H1 (cell line): ENCODE data around the gene TARS2. TPM values are rescaled to one million over a fixed set of nuclear protein-coding genes. Genes with fewer than 3 reads are reported as not detected.

Source experiments
- CTCF ChIA-PET: fragments of 300-600 bp; sonication (Branson Sonifier 250); formaldehyde crosslinking; loops from one replicate; lab custom pipeline; 2021; ENCODE audit not compliant: partially characterized antibody; lab: Charles Lee
- POLR2A ChIA-PET: fragments of 300-600 bp; sonication (Branson Sonifier 250); formaldehyde crosslinking; loops from one replicate; lab custom pipeline; 2021; ENCODE audit warnings: inconsistent platforms; ENCODE audit not compliant: partially characterized antibody; lab: Charles Lee
- DNase-seq, 2 experiments: peaks; one replicate each; pipeline versions ENCODE4 v3.0.0 to v3.0.0-alpha.2; 2010 to 2022; ENCODE audit warnings: low spot score in 2 of 2, low read depth in 1 of 2, mixed read lengths in 1 of 2
- FAIRE-seq: peaks from 2 replicates; lab custom pipeline; 2011; peaks lifted over from hg19 to GRCh38; lab: Jason Lieb, UNC
- H2AFZ ChIP-seq: 2 replicates; pipeline ENCODE4 v1.8.1; 2012; ENCODE audit warnings: low read length, inconsistent platforms
- H2AK5ac ChIP-seq: 2 replicates; pipeline ENCODE4 v1.6.1; 2013; ENCODE audit warnings: low read depth, low read length
- H2BK120ac ChIP-seq: replicated peaks from 2 replicates; pipeline ENCODE3; 2013; ENCODE audit warnings: low read depth, low read length, inconsistent platforms
- H2BK12ac ChIP-seq: 2 replicates; pipeline ENCODE4 v1.6.1; 2013; ENCODE audit warnings: low read depth, low read length
- H2BK15ac ChIP-seq: 2 replicates; pipeline ENCODE4 v1.6.1; 2013; ENCODE audit warnings: low read length
- H2BK20ac ChIP-seq: 2 replicates; pipeline ENCODE4 v1.6.1; 2013; ENCODE audit warnings: low read length
- H2BK5ac ChIP-seq: 2 replicates; pipeline ENCODE4 v1.6.1; 2013; ENCODE audit warnings: low read depth, low read length
- H3K14ac ChIP-seq: 2 replicates; pipeline ENCODE4 v1.6.1; 2013; ENCODE audit warnings: inconsistent platforms; ENCODE audit not compliant: insufficient read length
- H3K18ac ChIP-seq: 2 replicates; pipeline ENCODE4 v1.6.1; 2013; ENCODE audit warnings: low read length; ENCODE audit errors: extremely low read depth
- H3K23ac ChIP-seq: 2 replicates; pipeline ENCODE4 v1.6.1; 2013; ENCODE audit warnings: inconsistent platforms; ENCODE audit not compliant: insufficient read length
- H3K23me2 ChIP-seq: 2 replicates; pipeline ENCODE4 v1.6.1; 2013; ENCODE audit warnings: low read depth, low read length
- H3K27ac ChIP-seq: 2 replicates; pipeline ENCODE4 v1.6.1; 2011; ENCODE audit warnings: low read depth, low read length, inconsistent platforms
- H3K27me3 ChIP-seq, 4 experiments: replicated peaks in 1 of 4; 1 replicate in 1 of 4; 2 replicates in 3 of 4; pipeline versions ENCODE4 v1.6.1 to v1.8.1; 2011 to 2013; ENCODE audit warnings: low read length in 3 of 4, mild to moderate bottlenecking in 3 of 4, inconsistent platforms in 2 of 4, mixed read lengths in 2 of 4, moderate library complexity in 1 of 4; ENCODE audit not compliant: control insufficient read depth in 3 of 4, insufficient read depth in 3 of 4; ENCODE audit errors: extremely low read depth in 1 of 4
- H3K36me3 ChIP-seq, 4 experiments: 2 replicates each; pipeline versions ENCODE4 v1.6.1 to v1.8.1; 2011 to 2013; ENCODE audit warnings: mild to moderate bottlenecking in 4 of 4, low read length in 3 of 4, moderate library complexity in 2 of 4, control low read depth in 1 of 4, inconsistent platforms in 1 of 4; ENCODE audit not compliant: insufficient read depth in 4 of 4, control insufficient read depth in 2 of 4
- H3K4ac ChIP-seq: replicated peaks from 2 replicates; pipeline ENCODE3; 2013; ENCODE audit warnings: low read length, low read depth, mixed read lengths, inconsistent platforms; ENCODE audit not compliant: insufficient read length
- H3K4me1 ChIP-seq, 4 experiments: replicated peaks in 1 of 4; 1 replicate in 1 of 4; 2 replicates in 3 of 4; pipeline versions ENCODE4 v1.6.1 to v1.8.1; 2011 to 2013; ENCODE audit warnings: low read length in 3 of 4, inconsistent platforms in 2 of 4, mixed read lengths in 1 of 4; ENCODE audit not compliant: insufficient read depth in 4 of 4, control insufficient read depth in 3 of 4
- H3K4me2 ChIP-seq, 2 experiments: 2 replicates each; pipeline versions ENCODE4 v1.6.1 to v1.8.1; 2011 to 2013; ENCODE audit warnings: low read depth in 2 of 2, low read length in 2 of 2, control low read depth in 1 of 2, inconsistent platforms in 1 of 2, mild to moderate bottlenecking in 1 of 2; ENCODE audit not compliant: insufficient read depth in 1 of 2
- H3K4me3 ChIP-seq, 4 experiments: fragments of 200-600, 300-600 bp in 1 of 4; sonication (generic), shearing (Covaris generic), sonication (Bioruptor Twin) in 1 of 4; 2 replicates each; pipeline versions ENCODE4 v1.5.1 to v1.8.1; 2011 to 2016; ENCODE audit warnings: low read length in 4 of 4, low read depth in 3 of 4, control low read depth in 2 of 4, inconsistent platforms in 2 of 4, mild to moderate bottlenecking in 2 of 4, mixed read lengths in 1 of 4, moderate library complexity in 1 of 4; ENCODE audit not compliant: insufficient read depth in 2 of 4; ENCODE audit errors: extremely low read depth in 1 of 4
- H3K56ac ChIP-seq: replicated peaks from 2 replicates; pipeline ENCODE3; 2013; ENCODE audit warnings: low read depth, mild to moderate bottlenecking, mixed read lengths, low read length, inconsistent platforms; ENCODE audit not compliant: insufficient read length
- H3K79me1 ChIP-seq: 2 replicates; pipeline ENCODE4 v1.6.1; 2013; ENCODE audit warnings: low read depth, low read length, control low read depth
- H3K79me2 ChIP-seq, 2 experiments: 2 replicates each; pipeline versions ENCODE4 v1.6.1 to v1.8.1; 2012 to 2013; ENCODE audit warnings: low read length in 2 of 2, mild to moderate bottlenecking in 2 of 2, inconsistent platforms in 1 of 2; ENCODE audit not compliant: insufficient read depth in 2 of 2, control insufficient read depth in 1 of 2
- H3K9ac ChIP-seq, 4 experiments: replicated peaks in 1 of 4; 1 replicate in 1 of 4; 2 replicates in 3 of 4; pipeline versions ENCODE4 v1.6.1 to v1.8.1; 2011 to 2013; ENCODE audit warnings: low read depth in 3 of 4, low read length in 3 of 4, control low read depth in 2 of 4, mild to moderate bottlenecking in 2 of 4, moderate library complexity in 2 of 4, inconsistent platforms in 1 of 4; ENCODE audit errors: extremely low read depth in 1 of 4
- H3K9me3 ChIP-seq, 2 experiments: 2 replicates each; pipeline versions ENCODE4 v1.6.1 to v1.8.1; 2012 to 2013; ENCODE audit warnings: mild to moderate bottlenecking in 2 of 2, moderate library complexity in 2 of 2, control low read depth in 1 of 2, inconsistent platforms in 1 of 2, low read depth in 1 of 2, low read length in 1 of 2, mixed read lengths in 1 of 2; ENCODE audit not compliant: insufficient read depth in 2 of 2
- H4K20me1 ChIP-seq, 2 experiments: replicated peaks in 1 of 2; 2 replicates each; pipeline versions ENCODE3 to v1.8.1; 2011 to 2013; ENCODE audit warnings: inconsistent platforms in 2 of 2, low read length in 2 of 2, mild to moderate bottlenecking in 1 of 2; ENCODE audit not compliant: insufficient read depth in 2 of 2, control insufficient read depth in 1 of 2
- H4K5ac ChIP-seq: 2 replicates; pipeline ENCODE4 v1.6.1; 2013; ENCODE audit warnings: low read length, low read depth, mixed read lengths, inconsistent platforms; ENCODE audit not compliant: insufficient read length
- H4K8ac ChIP-seq: 2 replicates; pipeline ENCODE4 v1.8.0; 2013; ENCODE audit warnings: mild to moderate bottlenecking, moderate library complexity, low read length, inconsistent platforms; ENCODE audit not compliant: insufficient read depth; ENCODE audit errors: extremely low read depth
- H4K91ac ChIP-seq: replicated peaks from 2 replicates; pipeline ENCODE3; 2013; ENCODE audit warnings: low read length, mixed read lengths, inconsistent platforms; ENCODE audit not compliant: insufficient read length
- MAFK ChIP-seq: IDR thresholded peaks from 2 replicates; pipeline ENCODE4 v1.6.1; 2012; ENCODE audit warnings: low read depth, mild to moderate bottlenecking, improper control_type of control experiment, low read length
- TEAD4 ChIP-seq: IDR thresholded peaks from 2 replicates; pipeline ENCODE4 v1.6.1; 2012; ENCODE audit warnings: low read depth, low read length, inconsistent platforms, mixed read lengths
- WGBS, 2 experiments: shearing (Covaris generic) in 1 of 2; methylation state at CpG; one replicate each; pipeline versions ENCODE4 v1.1.6 to v1.1.7; 2013 to 2015; ENCODE audit warnings: low lambda C conversion rate in 2 of 2, mixed read lengths in 2 of 2, inconsistent platforms in 1 of 2, low coverage in 1 of 2, missing lambda C conversion rate in 1 of 2; ENCODE audit not compliant: insufficient replicate concordance in 2 of 2, insufficient coverage in 1 of 2, insufficient read length in 1 of 2; ENCODE audit errors: extremely low coverage in 1 of 2, missing lambda C conversion rate in 1 of 2; 5-methylcytosine and 5-hydroxymethylcytosine counted together
- polyA plus RNA-seq, 7 experiments: library from polyadenylated mRNA; depleted of rRNA in 3 of 7; stranded (reverse) in 5 of 7; unstranded in 2 of 7; fragments of >200 nt in 5 of 7; fragments of 200-250 nt in 2 of 7; gene quantifications; 1 replicate in 5 of 7; 2 replicates in 1 of 7; 4 replicates in 1 of 7; pipeline versions ENCODE4 v1.2.1 to v1.2.3, GENCODE V29; 2011 to 2013; ENCODE audit warnings: missing spikeins in 2 of 7, mixed read lengths in 2 of 7
- total RNA-seq: library from RNA; stranded (reverse); fragmentation: NEBNext Ultra II Directional; extraction: Animal tissue kit (Norgen Biotek cat#: 25700); gene quantifications from 2 replicates; pipeline ENCODE4 v1.2.1, GENCODE V29; 2021

The TARS2 gene
- total and polyA plus RNA-seq, 2 of the 8 experiments (the other 6 are each of a cell fraction or from before 2014, with no cell fraction given), result 38.9 to 39.1 TPM

DNA sequence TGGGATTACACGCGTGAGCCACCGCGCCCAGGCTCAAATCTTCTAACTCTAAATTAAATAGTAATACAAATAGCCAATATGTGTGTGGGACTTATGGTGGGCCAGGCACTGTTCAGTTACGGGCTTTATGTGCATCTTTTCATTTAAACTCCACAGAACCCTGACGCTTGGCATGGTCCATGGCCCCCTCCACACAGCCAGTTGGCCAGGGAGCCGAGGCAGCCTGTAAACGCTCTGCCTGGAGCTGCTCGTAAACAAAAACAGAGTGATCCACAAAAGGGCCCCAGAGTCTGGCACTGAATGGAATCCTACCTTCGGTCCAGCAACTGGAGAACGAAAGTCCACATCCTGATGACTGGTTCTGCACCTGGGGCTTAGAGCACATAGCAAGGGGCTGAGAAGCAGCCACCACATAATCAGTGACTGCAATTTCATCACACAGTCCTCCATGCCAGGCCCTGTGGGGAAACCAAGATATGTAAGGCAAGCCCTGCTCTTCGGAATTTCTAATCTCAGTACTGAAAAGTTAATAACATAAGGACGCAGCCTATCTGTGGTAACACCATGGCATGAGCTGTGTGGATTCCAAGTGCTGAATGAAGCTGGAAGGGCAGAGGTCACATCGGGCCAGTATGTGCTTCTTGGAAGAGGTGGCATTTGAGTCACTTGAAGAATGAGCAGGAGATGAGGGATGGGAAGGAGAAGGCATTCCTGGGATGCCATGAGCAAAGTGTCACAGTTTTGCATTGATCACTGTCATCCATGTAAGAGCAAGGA is 48.5 kb downstream of the TARS2 start:
- Histone ChIP-seq H2BK12ac (peak overlapping the region; percentile 4; the same call in 1 of the 2 replicates), H3K9me3 (no peaks in the 10 kb centered on the region), H3K14ac (no peak overlapping the region), H3K18ac (0 out of 2 replicates have a peak overlapping the region, but pooled peaks have one; percentile 34), H4K5ac (no peak overlapping the region), H3K4me1 (peaks cover 0 to 8% (median 3%) of the 10 kb centered on the region in 4 experiments; a peak in 6 of 7 replicates), H2BK20ac (0 out of 2 replicates have a peak overlapping the region, but pooled peaks have one; percentile 64), H2BK120ac (no peak overlapping the region), H3K23ac (no peak overlapping the region), H3K79me1 (no peaks in the 10 kb centered on the region), H3K9ac (no peak overlapping the region), H4K91ac (no peak overlapping the region), H2AK5ac (no peak overlapping the region), H3K23me2 (no peaks in the 10 kb centered on the region), H3K36me3 (no peaks in the 10 kb centered on the region), H3K27me3 (no peaks in the 10 kb centered on the region), H3K27ac (no peak overlapping the region), H4K20me1 (no peaks in the 10 kb centered on the region), H3K56ac (no peak overlapping the region), H4K8ac (no peak overlapping the region), H3K4me2 (no peak overlapping the region), H3K79me2 (no peaks in the 10 kb centered on the region), H3K4ac (no peak overlapping the region), H2AFZ (no peak overlapping the region), H2BK15ac (peak overlapping the region; percentile 49; the same call in 1 of the 2 replicates), H2BK5ac (0 out of 2 replicates have a peak overlapping the region, but pooled peaks have one; percentile 13), H3K4me3 (no peak overlapping the region)
- FAIRE-seq (no peak), DNase-seq (no peak)
- WGBS, 2 experiments, result 92% methylated on average over 14 of the region's 14 CpGs; no CpG with 5 or more reads in 1 of the 2 experiments
- ChIA-PET CTCF (interaction anchor here (0.6 to 14.2 kb wide), 7 partner anchors 12 to 277 kb away, joined by 3 to 253 read pairs (median 5); partner anchors contain the start of genes ADAMTSL4, ECM1 and FALEC), POLR2A (interaction anchor here (1.2 to 6.7 kb wide), 4 partner anchors 14 to 44 kb away, joined by 4 to 39 read pairs (median 6); partner anchors contain the start of genes ADAMTSL4 and MCL1)
- TF ChIP-seq TEAD4 (peak; percentile 25; the same call in 1 of the 2 replicates), MAFK (no peak)
